Muscle of back (tissue), 11 donors: Measurements from ENCODE around the gene CHST8. TPM values are rescaled to one million over a fixed set of nuclear protein-coding genes. Genes with fewer than 3 reads are reported as not detected.
A peak's percentile ranks its signal among the peaks of the same experiment; 100 is the strongest.

Experiments used
- DNase-seq, 3 donors: peaks; one replicate each; pipeline versions ENCODE4 v3.0.0 to v3.0.0-alpha.2; 2013
- polyA plus RNA-seq, 10 donors: library from polyadenylated mRNA; unstranded; fragments of 120-200 nt; gene quantifications; one replicate each; pipeline ENCODE4 v1.2.1, GENCODE V29; 2013; ENCODE audit not compliant: insufficient read length in 10 of 10

CHST8 gene
- polyA plus RNA-seq, 10 donors = 0.07 to 1.1 (median 0.16) TPM; not detected in 2

- no peak for DNase-seq
Observed at GRCh38 chr19:33714149-33714548, 92.4 kb downstream of the CHST8 start.

- no peak for DNase-seq
Observed at GRCh38 chr19:33715462-33715861, 93.7 kb downstream of the CHST8 start.

GRCh38 chr19:33717878-33718277 is 96.1 kb downstream of the CHST8 start:
- DNase-seq = no peak

- DNase-seq = no peak
Observed at GRCh38 chr19:33718651-33719254, 97.0 kb downstream of the CHST8 start.

GRCh38 chr19:33719366-33720154 is 97.8 kb downstream of the CHST8 start:
- DNase-seq = no peak

GRCh38 chr19:33720155-33720493 is 98.4 kb downstream of the CHST8 start:
- DNase-seq = no peak

- DNase-seq = no peak
Observed at GRCh38 chr19:33720691-33721682, 99.2 kb downstream of the CHST8 start.

- no peak for DNase-seq
Observed at GRCh38 chr19:33721735-33722297, 100.1 kb downstream of the CHST8 start.

- no peak for DNase-seq
Observed at GRCh38 chr19:33722456-33723239, 100.9 kb downstream of the CHST8 start.

- DNase-seq = no peak
Observed at GRCh38 chr19:33723512-33723911, 101.8 kb downstream of the CHST8 start.

- no peak for DNase-seq
Observed at GRCh38 chr19:33724021-33724720, 102.4 kb downstream of the CHST8 start.

- peak in 1 of 3 donors; percentile 11 for DNase-seq
Observed at GRCh38 chr19:33724721-33725060, 102.9 kb downstream of the CHST8 start.

- no peak for DNase-seq
Observed at GRCh38 chr19:33725567-33725966, 103.8 kb downstream of the CHST8 start.

GRCh38 chr19:33726756-33727155 is 105.0 kb downstream of the CHST8 start:
- no peak for DNase-seq

- DNase-seq = no peak
Observed at GRCh38 chr19:33727331-33727998, 105.7 kb downstream of the CHST8 start.

GRCh38 chr19:33728141-33728540 is 106.4 kb downstream of the CHST8 start:
- DNase-seq = no peak

GRCh38 chr19:33730858-33731607 is 109.3 kb downstream of the CHST8 start:
- DNase-seq = no peak

GRCh38 chr19:33731881-33732280 is 110.1 kb downstream of the CHST8 start:
- DNase-seq = peak in 1 of 3 donors; percentile 23

GRCh38 chr19:33734913-33735312 is 113.2 kb downstream of the CHST8 start:
- DNase-seq = peak; percentile 5 to 36 (median 14)
